Measurements from ENCODE around the gene LAMC2. TPM values are rescaled to one million over a fixed set of nuclear protein-coding genes. Genes with fewer than 3 reads are reported as not detected.
A peak's percentile ranks its signal among the peaks of the same experiment; 100 is the strongest.

The LAMC2 gene
- total RNA-seq, 4 donors from 2014 or later = 2.1 to 17.4 (median 4.4) TPM

- Histone ChIP-seq H3K9me3 (no peaks in the 10 kb centered on the region), H3K27me3 (no peaks in the 10 kb centered on the region), H3K36me3 (no peaks in the 10 kb centered on the region), H3K4me3 (no peak overlapping the region), H3K4me1 (peaks cover 0 to 18% of the 10 kb centered on the region in 2 donors), H3K27ac (peak overlapping the region; percentile 86 to 89)
- no peak for DNase-seq
- TF ChIP-seq CTCF (IDR thresholded peaks at IDR 0.05) = no peak
- TF ChIP-seq POLR2A (IDR thresholded peaks at IDR 0.05) = no peak
- intact Hi-C loops (cut with DNase I; ENCODE audit: low total_unique reads) = no loop called here
Measured at GRCh38 chr1:183288583-183288982, 102.5 kb downstream of the LAMC2 start.

- Histone ChIP-seq H3K27me3 (no peaks in the 10 kb centered on the region), H3K4me1 (peaks cover 0 to 18% of the 10 kb centered on the region in 2 donors), H3K9me3 (no peaks in the 10 kb centered on the region), H3K27ac (peak overlapping the region; percentile 86 to 89), H3K36me3 (no peaks in the 10 kb centered on the region), H3K4me3 (no peak overlapping the region)
- no peak for DNase-seq
- intact Hi-C loops (cut with DNase I; ENCODE audit: low total_unique reads) = no loop called here
- TF ChIP-seq CTCF (IDR thresholded peaks at IDR 0.05) (no peak), POLR2A (IDR thresholded peaks at IDR 0.05) (no peak)
Measured at GRCh38 chr1:183289051-183289496, 103.0 kb downstream of the LAMC2 start.

GRCh38 chr1:183290628-183291027, 104.6 kb downstream of the LAMC2 start:
- Histone ChIP-seq H3K4me1 (peaks cover 0 to 18% of the 10 kb centered on the region in 2 donors), H3K27ac (peak overlapping the region; percentile 86 to 89), H3K4me3 (no peak overlapping the region), H3K27me3 (no peaks in the 10 kb centered on the region), H3K9me3 (no peaks in the 10 kb centered on the region), H3K36me3 (no peaks in the 10 kb centered on the region)
- TF ChIP-seq POLR2A (IDR thresholded peaks at IDR 0.05) = no peak
- TF ChIP-seq CTCF (IDR thresholded peaks at IDR 0.05) = no peak
- intact Hi-C loops (cut with DNase I; ENCODE audit: low total_unique reads) = no loop called here
- DNase-seq = no peak

DNA sequence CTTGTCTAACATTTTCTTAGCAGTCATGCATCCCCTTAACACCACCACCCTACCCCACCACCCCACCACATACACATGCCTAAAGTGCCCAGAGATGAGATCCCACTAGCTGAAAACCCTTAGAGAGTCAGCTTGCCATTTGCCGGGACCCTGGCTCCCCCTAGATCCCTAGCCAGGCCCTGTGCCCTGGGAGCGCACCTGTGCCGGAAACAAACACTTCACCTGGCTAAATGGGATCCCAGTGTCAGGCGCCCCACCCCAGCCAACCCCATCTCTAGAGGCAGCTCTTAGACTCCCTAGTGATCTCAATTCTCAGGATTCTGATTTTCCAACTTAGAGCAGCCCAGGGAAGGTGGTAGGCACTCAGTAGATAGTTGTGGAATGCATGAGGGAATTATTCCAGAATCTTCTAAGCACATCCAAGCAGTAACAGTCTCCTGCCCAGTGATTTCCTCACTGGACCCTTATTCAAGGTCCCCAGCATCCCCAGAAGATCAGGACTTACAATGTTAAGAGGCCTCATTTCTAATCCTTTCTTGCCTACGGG, 105.2 kb downstream of the LAMC2 start:
- no peaks in the 10 kb centered on the region for H3K27me3 ChIP-seq
- no peak for TF ChIP-seq POLR2A (IDR thresholded peaks at IDR 0.05)
- TF ChIP-seq CTCF (IDR thresholded peaks at IDR 0.05) = no peak
- no peaks in the 10 kb centered on the region for H3K36me3 ChIP-seq
- peaks cover 0 to 18% of the 10 kb centered on the region in 2 donors for H3K4me1 ChIP-seq
- no peak overlapping the region for H3K4me3 ChIP-seq
- H3K9me3 ChIP-seq = no peaks in the 10 kb centered on the region
- intact Hi-C loops (cut with DNase I; ENCODE audit: low total_unique reads) = no loop called here
- peak overlapping the region; percentile 86 to 89 for H3K27ac ChIP-seq
- no peak for DNase-seq

- Histone ChIP-seq H3K27me3 (no peaks in the 10 kb centered on the region), H3K4me3 (no peak overlapping the region), H3K9me3 (no peaks in the 10 kb centered on the region), H3K27ac (peak overlapping the region; percentile 86 to 89), H3K4me1 (peaks cover 0 to 17% of the 10 kb centered on the region in 2 donors), H3K36me3 (no peaks in the 10 kb centered on the region)
- DNase-seq = peak; percentile 69 to 70
- intact Hi-C loops (cut with DNase I; ENCODE audit: low total_unique reads) = no loop called here
- TF ChIP-seq POLR2A (IDR thresholded peaks at IDR 0.05) = no peak
- TF ChIP-seq CTCF (IDR thresholded peaks at IDR 0.05) = no peak
Measured at GRCh38 chr1:183291802-183292514, 105.9 kb downstream of the LAMC2 start.
